HL-60/S4 (cell line): Measurements from ENCODE around the gene NRDC.

Experiments used
- in situ Hi-C: fragments of 300-500 bp; cut with MboI; formaldehyde crosslinking; loops from 2 replicates; pipeline ENCODE4 v1.14.3; 2022; ENCODE audit warnings: low sequenced_read_pairs

NRDC gene

GRCh38 chr1:51878616-51879336 is at the start of gene NRDC:
Gene NRDC (minus strand): TSS chr1:51878727. CDS start chr1:51878615, 112 bp downstream.
- in situ Hi-C loops: no loop called here

DNA sequence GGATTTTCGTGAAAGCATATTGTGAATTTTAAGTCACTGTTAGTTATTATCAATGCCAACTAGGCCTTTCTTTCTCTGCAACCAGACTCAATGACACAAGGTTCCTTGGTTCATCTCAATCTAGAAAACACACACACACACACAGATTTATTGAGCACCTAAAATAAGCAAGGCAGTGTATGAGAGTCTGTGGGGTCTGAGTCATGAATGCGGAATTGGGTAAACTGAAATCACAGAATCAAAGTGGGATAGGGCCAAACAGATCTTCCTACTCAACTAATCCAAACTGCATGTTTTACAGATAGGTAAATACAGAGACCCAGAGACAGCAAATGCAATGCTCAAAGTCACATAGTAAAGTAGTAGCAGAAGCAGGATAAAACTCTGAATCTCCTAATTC is 48.5 kb upstream of the NRDC start:
- in situ Hi-C loops: no loop called here

- in situ Hi-C loops: no loop called here
Measured at GRCh38 chr1:51926171-51926812, 47.8 kb upstream of the NRDC start.

GRCh38 chr1:51924455-51924854 is 45.9 kb upstream of the NRDC start:
- in situ Hi-C loops: no loop called here

DNA sequence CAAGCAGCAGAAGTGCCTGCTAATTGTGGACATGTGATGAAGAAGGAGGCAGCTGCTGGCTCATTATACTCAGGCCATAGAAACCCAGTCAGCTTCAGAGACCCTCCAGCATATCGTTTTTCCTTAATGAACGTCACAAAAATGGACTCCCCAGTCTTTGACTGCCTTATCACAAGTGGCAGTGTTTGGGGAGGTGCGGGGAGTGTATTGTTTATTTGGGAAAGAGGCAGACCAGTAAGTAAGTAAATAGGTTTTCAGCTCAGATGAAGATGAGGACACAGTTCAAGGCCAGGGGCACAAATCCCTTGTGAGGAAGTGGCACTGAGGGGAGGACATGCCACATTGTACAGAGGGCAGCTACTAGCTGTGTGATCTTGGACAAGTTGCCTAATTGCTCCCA is 43.5 kb upstream of the NRDC start:
- in situ Hi-C loops: no loop called here

DNA sequence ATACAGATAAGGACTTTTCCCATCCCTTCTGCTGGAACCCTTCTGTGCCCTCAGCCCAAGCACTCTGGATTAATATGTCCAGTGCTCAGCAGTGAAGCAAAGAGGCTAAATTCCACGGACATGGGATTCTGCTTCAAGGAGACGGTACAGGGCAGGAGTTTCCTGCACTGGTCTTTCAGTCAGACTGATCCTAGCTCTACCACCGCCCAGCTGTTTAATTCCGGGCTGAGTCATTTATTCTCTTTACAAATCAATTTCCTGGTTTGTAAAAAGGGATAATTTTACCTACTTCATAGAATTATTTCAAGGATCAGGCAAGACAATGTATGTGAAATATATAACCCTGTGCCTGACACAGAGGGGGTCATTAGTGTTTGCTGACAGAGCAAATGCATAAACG is 41.6 kb upstream of the NRDC start:
- in situ Hi-C loops: no loop called here

DNA sequence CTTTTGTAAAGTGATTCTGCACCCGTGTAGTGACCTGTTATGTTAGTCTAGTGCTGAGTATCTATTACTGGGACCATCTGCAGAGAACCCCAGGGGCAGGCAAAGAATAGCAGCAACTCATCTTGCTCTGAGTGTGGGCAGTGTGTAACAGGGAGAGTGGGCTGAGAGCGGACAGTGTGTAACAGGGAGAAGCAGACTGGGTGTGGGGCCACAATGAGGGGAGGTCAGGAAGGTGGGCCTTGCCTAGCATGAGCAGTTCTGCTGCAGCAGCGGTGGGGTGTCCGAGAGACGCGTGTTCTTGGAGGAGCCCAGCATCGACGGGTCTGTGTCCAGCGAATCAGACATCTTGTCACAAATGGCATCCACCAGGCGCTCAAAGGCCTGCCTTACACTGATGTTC is 41.2 kb upstream of the NRDC start:
- in situ Hi-C loops: no loop called here

DNA sequence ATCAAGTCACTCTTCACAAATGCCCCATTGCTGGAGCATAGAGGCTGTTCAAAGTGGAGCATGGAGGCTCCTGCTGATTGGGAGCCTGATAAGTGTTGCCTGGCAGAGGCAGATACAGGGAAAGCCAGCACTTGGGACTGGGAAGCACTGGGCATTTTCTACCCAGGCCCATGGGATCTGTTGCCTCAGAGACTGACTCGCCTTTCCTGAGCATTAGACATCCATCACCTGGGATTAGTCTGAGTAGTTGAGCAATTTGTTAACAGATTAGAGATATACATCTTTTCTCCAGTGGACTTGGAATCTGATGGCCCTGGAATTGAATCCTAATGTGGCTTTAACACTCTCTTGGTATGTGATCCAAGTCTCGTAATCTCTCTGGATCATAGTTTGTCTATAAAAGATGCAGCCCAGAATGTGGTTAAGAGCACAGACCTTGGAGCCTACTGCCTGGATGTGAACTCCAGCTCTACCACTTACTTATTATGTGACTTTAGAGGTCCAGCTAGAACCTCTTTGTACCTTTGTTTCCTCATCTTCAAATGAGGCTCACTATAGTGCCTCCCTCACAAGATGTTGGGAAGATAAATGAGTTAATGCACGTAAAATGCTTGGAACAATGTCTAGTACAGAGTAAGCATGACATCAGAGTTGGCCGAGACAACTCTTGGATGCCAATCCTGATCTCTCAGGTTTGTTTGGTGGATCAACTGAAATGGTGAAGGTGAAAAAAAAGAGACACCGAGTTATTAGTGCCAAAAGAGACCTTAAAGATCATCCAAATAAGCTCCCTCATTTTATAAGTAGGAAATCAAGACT is 38.3 kb upstream of the NRDC start:
- in situ Hi-C loops: no loop called here

DNA sequence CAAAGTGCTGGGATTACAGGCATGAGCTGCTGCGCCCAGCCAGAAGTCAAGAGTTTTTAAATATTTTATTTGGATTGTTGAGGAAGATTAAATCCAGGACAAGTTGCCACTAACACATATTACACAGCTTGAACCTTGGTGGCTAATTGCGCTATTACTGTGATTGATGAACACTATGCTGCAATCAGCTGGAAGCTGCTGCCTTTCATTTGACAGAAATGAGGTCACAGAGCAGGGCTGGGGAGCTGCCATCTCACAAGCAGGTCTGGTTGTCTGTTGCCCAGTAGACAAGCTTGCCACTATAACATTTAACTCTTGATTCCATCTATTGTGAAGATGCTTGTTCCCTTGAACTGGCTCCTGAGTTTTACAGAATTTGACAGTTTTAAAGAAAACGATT is 37.4 kb upstream of the NRDC start:
- in situ Hi-C loops: no loop called here

DNA sequence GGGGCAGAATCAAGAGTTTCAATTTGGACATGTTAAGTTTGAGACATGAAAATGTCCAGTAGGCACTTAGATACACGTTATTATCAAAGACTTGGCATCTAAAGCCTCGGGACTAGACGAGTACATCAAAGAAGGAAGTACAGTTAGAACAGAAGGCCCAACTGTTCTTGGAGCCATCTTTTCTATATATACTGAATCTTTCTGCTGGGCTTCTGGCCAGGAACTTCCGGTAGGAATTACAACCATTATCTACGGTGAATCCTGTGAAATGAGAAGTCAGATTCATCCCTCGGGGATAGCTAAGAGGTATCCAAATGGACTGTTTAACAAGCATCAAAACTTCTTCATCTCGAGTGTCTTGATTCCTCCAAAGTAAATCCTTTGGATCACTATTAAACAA is 34.4 kb upstream of the NRDC start:
- in situ Hi-C loops: no loop called here

- in situ Hi-C loops: no loop called here
Measured at GRCh38 chr1:51910221-51911000, 31.9 kb upstream of the NRDC start.

DNA sequence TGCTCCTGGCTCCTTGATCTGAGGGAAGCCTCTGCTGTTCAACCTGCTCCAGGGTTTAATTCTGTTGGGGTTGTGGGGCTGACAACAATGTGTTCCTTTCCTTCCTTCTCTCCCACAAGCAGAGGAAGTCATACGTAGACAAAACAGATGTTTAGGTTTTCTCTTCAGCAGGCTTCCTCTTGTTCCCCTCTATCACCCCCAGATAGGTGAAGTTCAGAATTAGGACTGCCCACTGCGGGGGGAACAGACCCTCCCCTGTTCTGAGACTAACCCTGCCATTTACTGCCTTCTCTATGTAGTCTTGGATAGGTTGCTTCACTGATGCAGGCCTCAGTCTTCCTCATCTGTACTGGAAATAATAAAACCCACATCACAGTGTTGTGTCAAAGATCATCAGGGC is 30.0 kb upstream of the NRDC start:
- in situ Hi-C loops: loop anchor here (10.0 kb wide), 1 partner anchor 86 kb away; the partner anchor contains the start of gene RAB3B

DNA sequence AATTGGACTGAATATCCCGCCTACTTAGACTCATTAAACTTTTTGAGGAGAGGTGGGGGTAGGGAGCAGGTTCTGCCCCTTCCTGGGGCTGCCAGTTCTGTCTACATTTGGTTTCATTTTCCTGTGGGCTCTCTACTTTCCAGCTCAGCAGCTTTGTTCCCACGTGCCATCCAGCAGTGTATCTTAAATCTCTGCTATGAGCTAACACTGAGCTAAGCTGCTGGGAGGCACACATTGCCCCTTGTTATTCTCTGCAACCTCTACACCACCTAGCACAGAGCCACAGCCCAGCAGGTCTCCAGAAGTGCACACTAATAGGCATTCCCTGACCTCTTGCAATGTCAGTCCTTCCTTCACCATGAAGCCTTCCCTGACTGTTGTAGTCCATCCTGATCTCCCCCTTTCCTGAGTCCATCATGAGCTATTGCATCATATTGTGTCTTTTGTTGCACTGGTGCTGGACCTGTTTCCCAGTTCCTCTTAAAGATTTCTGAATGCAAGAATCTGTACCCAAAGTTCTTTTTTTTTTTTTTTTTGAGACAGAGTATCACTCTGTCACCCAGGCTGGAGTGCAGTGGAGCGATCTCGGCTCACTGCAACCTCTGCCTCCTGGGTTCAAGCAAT is 28.7 kb upstream of the NRDC start:
- in situ Hi-C loops: loop anchor here (10.0 kb wide), 1 partner anchor 88 kb away; the partner anchor contains the start of gene RAB3B

DNA sequence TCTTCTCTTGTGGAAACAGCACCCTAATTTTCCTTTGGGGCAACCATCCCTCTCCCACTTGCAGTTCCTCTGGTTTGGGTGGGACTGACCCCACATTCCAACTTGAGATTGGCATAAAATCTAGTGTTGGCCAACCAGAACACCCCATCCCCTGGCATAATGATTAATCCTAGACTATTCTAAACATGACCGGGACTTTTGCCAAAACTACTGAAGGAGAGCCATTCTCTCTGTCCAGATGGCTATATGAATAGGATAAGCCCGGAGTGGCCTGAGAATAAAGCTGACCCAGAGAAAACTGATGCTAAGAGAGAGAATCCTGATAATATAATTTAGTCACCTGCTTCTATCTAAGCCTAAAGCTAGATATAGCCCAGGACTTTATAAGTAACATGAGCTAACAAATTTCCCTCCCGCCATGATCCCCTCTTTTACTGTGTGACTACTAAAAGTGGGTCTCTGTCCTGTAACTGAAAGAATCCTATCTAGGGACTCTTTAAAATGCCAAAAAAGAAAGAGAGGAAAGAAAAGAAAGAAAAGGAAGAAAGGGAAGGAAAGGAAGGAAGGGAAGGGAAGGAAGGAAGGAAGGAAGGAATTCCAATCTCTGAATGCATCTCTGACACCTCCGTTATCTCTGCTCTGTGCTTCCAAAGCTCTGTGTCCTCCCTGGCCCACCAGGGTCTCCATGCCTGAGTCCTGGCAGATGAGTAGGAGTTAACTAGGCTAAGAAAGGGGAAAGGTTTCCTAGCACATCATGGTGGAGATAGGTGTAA is 28.0 kb upstream of the NRDC start:
- in situ Hi-C loops: loop anchor here (10.0 kb wide), 1 partner anchor 88 kb away; the partner anchor contains the start of gene RAB3B

DNA sequence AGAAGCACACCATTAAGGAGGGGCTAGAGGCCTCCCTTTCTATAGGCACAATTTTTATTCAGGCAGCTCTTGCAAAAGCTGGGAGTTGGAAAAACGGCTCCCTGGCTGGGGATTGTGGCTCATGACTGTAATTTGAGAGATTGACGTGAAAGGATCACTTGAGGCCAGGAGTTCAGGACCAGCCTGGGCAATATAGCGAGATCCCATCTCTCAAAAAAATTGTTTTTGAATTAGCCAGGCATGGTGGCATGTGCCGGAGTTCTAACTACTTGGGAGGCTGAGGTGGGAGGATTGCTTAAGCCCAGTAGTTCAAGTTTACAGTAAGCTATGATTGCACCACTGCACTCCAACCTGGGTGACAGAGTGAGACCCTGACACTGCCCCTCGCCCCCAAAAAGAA is 23.9 kb upstream of the NRDC start:
- in situ Hi-C loops: loop anchor here (10.0 kb wide), 1 partner anchor 92 kb away; the partner anchor contains the start of gene RAB3B

DNA sequence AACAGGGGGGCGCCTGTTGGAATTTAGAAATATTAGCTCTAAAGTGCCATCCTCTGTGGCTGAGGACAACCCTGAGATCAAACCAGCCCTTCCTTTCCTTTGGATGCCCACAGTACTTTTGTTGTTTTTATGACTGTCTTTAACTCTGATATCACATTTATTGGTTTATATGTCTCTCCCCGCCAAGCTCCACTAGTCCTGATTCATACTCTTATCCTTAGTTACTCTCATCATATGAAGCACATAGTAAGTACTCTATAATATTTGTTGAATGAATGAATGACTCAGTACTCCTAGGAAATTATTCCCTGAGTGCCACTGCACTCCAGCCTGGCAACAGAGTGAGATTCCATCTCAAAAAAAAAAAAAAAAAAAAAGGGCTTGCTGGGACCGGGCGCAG is 22.6 kb upstream of the NRDC start:
- in situ Hi-C loops: loop anchor here (10.0 kb wide), 1 partner anchor 94 kb away; the partner anchor contains the start of gene RAB3B

DNA sequence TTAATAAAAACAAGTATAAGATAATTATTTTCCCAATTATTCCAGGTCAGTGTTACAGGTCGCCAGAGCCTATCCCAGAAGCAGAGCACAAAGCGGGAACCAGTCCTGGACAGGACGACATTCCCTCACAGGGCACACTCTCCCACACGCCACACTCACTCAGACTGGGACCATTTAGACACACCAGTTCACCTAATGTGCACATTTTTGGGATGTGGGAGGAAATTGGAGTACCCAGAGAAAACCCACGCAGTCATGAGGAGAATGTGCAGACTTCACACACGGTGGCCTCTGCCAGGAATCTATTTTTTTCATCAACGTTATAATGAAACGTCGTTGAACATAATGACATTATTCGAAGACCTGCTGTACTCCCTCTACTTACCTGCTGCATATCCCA is 20.5 kb upstream of the NRDC start:
- in situ Hi-C loops: no loop called here

DNA sequence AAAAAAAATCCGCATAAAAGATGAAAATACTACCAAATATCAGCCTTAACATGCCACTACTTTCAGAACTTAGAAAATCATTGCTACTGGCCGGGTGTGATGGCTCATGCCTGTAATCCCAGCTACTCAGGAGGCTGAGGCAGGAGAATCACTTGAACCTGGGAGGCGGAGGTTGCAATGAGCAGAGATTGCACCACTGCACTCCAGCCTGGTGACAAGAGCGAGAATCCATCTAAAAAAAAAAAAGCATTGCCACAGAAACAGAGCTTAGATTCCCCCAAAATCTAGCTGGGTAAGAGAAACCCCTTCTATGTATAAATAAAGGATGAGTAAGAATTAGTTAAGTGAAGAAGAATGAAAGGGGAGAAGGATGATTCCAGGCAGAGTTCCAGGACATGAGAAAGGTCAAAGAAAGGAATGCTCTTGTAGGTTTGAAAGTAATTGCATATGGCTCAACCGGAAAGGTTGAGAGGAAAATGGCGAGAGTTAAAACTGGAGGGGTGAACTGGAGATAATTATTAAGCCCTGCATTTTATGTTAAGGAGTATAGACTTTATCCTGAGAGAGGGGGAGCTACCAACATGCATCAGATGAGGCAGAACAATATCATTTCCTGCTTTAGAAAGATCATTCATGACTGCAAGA is 19.7 kb upstream of the NRDC start:
- in situ Hi-C loops: no loop called here

DNA sequence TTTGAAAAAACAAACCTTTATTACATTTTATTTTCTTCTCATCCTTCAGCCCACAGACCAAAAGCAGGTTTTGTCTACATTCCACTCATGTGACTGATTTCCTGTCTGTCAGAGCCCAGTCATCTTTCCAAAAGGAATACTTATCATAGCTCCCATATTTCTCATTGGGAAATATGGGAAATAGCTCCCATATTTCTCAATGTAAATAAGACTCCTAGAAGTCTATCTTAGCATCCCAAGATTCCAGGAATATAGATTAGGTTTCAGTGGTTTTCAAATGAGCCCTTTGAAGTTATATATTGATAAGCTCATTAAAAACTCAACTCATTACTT is 19.1 kb upstream of the NRDC start:
- in situ Hi-C loops: no loop called here
